Astrocyte (in vitro differentiated cells and primary cell): ENCODE results near the gene BATF. TPM values are rescaled to one million over a fixed set of nuclear protein-coding genes. Genes with fewer than 3 reads are reported as not detected.

ENCODE experiments used
- DNase-seq: peaks from one replicate; pipeline ENCODE4 v3.0.0-alpha.2; 2010; ENCODE audit warnings: low read depth
- FAIRE-seq: peaks from 2 replicates; lab custom pipeline; 2011; peaks lifted over from hg19 to GRCh38; lab: Jason Lieb, UNC
- H2AFZ ChIP-seq: 2 replicates; pipeline ENCODE4 v1.6.0; 2012; ENCODE audit warnings: low read depth, low read length, inconsistent platforms
- H3K27ac ChIP-seq: 2 replicates; pipeline ENCODE4 v1.5.1; 2011; ENCODE audit warnings: low read depth, low read length, inconsistent platforms
- H3K27me3 ChIP-seq: 2 replicates; pipeline ENCODE4 v1.6.0; 2011; ENCODE audit warnings: low read length, inconsistent platforms; ENCODE audit not compliant: insufficient read depth
- H3K36me3 ChIP-seq: 2 replicates; pipeline ENCODE4 v1.5.1; 2011; ENCODE audit warnings: low read length, inconsistent platforms; ENCODE audit not compliant: insufficient read depth
- H3K4me1 ChIP-seq: 2 replicates; pipeline ENCODE4 v1.5.1; 2011; ENCODE audit warnings: low read length, inconsistent platforms; ENCODE audit not compliant: insufficient read depth
- H3K4me2 ChIP-seq: 2 replicates; pipeline ENCODE4 v1.6.0; 2012; ENCODE audit warnings: low read length, inconsistent platforms
- H3K4me3 ChIP-seq: 2 replicates; pipeline ENCODE4 v1.5.1; 2011; ENCODE audit warnings: low read depth, mild to moderate bottlenecking, low read length, inconsistent platforms; ENCODE audit not compliant: insufficient read depth
- H3K79me2 ChIP-seq: 2 replicates; pipeline ENCODE4 v1.6.0; 2012; ENCODE audit warnings: mild to moderate bottlenecking, low read length, inconsistent platforms; ENCODE audit not compliant: insufficient read depth
- H3K9ac ChIP-seq: 2 replicates; pipeline ENCODE4 v1.6.0; 2012; ENCODE audit warnings: mild to moderate bottlenecking, low read length, inconsistent platforms
- H3K9me3 ChIP-seq: 2 replicates; pipeline ENCODE4 v1.5.1; 2012; ENCODE audit warnings: low read depth, mild to moderate bottlenecking, low read length, inconsistent platforms; ENCODE audit not compliant: insufficient read depth
- H4K20me1 ChIP-seq: 2 replicates; pipeline ENCODE4 v1.6.0; 2012; ENCODE audit warnings: low read length, inconsistent platforms; ENCODE audit not compliant: insufficient read depth
- H3K27ac Mint-ChIP-seq: one replicate; pipeline ENCODE4 v1.8.0; 2021; ENCODE audit warnings: mild to moderate bottlenecking, mixed read lengths; ENCODE audit not compliant: unreplicated experiment
- H3K27me3 Mint-ChIP-seq: one replicate; pipeline ENCODE4 v1.8.0; 2021; ENCODE audit warnings: low read depth, mixed read lengths; ENCODE audit not compliant: unreplicated experiment
- H3K36me3 Mint-ChIP-seq: one replicate; pipeline ENCODE4 v1.8.0; 2021; ENCODE audit warnings: low read depth, mixed read lengths; ENCODE audit not compliant: unreplicated experiment
- H3K4me1 Mint-ChIP-seq: one replicate; pipeline ENCODE4 v1.8.0; 2021; ENCODE audit warnings: low read depth, mixed read lengths; ENCODE audit not compliant: unreplicated experiment
- H3K4me3 Mint-ChIP-seq: one replicate; pipeline ENCODE4 v1.8.0; 2021; ENCODE audit warnings: mild to moderate bottlenecking, moderate library complexity, mixed read lengths; ENCODE audit not compliant: unreplicated experiment
- H3K9me3 Mint-ChIP-seq: one replicate; pipeline ENCODE4 v1.8.0; 2021; ENCODE audit warnings: mild to moderate bottlenecking, mixed read lengths; ENCODE audit not compliant: unreplicated experiment
- CTCF ChIP-seq: IDR thresholded peaks from 2 replicates; pipeline ENCODE4 v1.5.1; 2011; ENCODE audit warnings: low read depth, mild to moderate bottlenecking, inconsistent platforms, low read length, moderate library complexity; ENCODE audit not compliant: insufficient read depth
- EZH2 ChIP-seq: IDR thresholded peaks from 2 replicates; pipeline ENCODE4 v1.6.1; 2012; ENCODE audit warnings: mild to moderate bottlenecking, low read length, inconsistent platforms; ENCODE audit not compliant: insufficient read depth
- total RNA-seq: library from RNA; stranded (reverse); gene quantifications from 2 replicates; pipeline ENCODE4 v1.2.1, GENCODE V29; 2021

The BATF gene
- total RNA-seq, 1 donor from 2014 or later = not detected

GRCh38 chr14:75559451-75560222 lies 37.4 kb downstream of the BATF start:
- H4K20me1 ChIP-seq = no peaks in the 10 kb centered on the region
- no peak overlapping the region for H2AFZ ChIP-seq
- H3K4me1 ChIP-seq = no peaks in the 10 kb centered on the region
- FAIRE-seq = no peak
- peaks cover 2% of the 10 kb centered on the region for H3K27me3 ChIP-seq
- no peaks in the 10 kb centered on the region for H3K36me3 ChIP-seq
- H3K4me1 Mint-ChIP-seq = peaks cover 16% of the 10 kb centered on the region
- no peak overlapping the region for H3K9ac ChIP-seq
- H3K36me3 Mint-ChIP-seq = no peaks in the 10 kb centered on the region
- peak overlapping the region; percentile 47 for H3K27ac Mint-ChIP-seq
- H3K4me2 ChIP-seq = no peak overlapping the region
- DNase-seq = peak; percentile 10
- no peaks in the 10 kb centered on the region for H3K9me3 ChIP-seq
- no peak overlapping the region for H3K4me3 ChIP-seq
- peaks cover 5% of the 10 kb centered on the region for H3K9me3 Mint-ChIP-seq
- peaks cover 2% of the 10 kb centered on the region for H3K27me3 Mint-ChIP-seq
- no peak overlapping the region for H3K27ac ChIP-seq
- TF ChIP-seq EZH2 (no peak), CTCF (no peak)
- no peak overlapping the region for H3K4me3 Mint-ChIP-seq
- H3K79me2 ChIP-seq = no peaks in the 10 kb centered on the region

GRCh38 chr14:75561013-75561432 lies 38.8 kb downstream of the BATF start:
- Histone ChIP-seq H4K20me1 (no peaks in the 10 kb centered on the region), H3K27ac (no peak overlapping the region), H3K4me3 (no peak overlapping the region), H3K27me3 (peaks cover 7% of the 10 kb centered on the region), H3K9ac (no peak overlapping the region), H3K4me1 (no peaks in the 10 kb centered on the region), H2AFZ (no peak overlapping the region), H3K4me2 (no peak overlapping the region), H3K36me3 (no peaks in the 10 kb centered on the region), H3K9me3 (no peaks in the 10 kb centered on the region), H3K79me2 (no peaks in the 10 kb centered on the region)
- DNase-seq (peak; percentile 57), FAIRE-seq (no peak)
- H3K27ac Mint-ChIP-seq = no peak overlapping the region
- TF ChIP-seq CTCF (peak; percentile 85), EZH2 (no peak)
- H3K27me3 Mint-ChIP-seq = peaks cover 2% of the 10 kb centered on the region
- H3K36me3 Mint-ChIP-seq = no peaks in the 10 kb centered on the region
- H3K4me1 Mint-ChIP-seq = peaks cover 12% of the 10 kb centered on the region
- H3K4me3 Mint-ChIP-seq = no peak overlapping the region
- H3K9me3 Mint-ChIP-seq = peaks cover 6% of the 10 kb centered on the region

DNA sequence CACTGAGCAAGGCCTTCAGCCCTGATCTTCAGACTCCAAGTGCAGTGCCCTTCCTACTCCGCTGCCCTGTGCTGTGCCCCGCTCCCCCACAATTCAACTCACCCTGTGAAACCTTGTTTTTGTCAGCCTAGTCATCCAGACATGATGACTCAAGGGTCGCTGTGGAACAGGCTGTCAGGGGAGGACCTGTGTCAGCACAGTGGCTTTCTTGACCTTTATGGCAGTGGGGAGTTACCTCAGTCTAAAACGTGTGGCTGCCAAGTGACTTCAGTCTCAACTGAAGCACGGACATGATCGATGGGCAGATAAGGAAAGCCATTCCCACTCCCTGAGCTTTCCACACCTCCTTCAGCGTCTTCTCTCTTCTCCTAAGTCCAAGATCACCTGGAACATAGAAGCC lies 39.8 kb downstream of the BATF start:
- Histone ChIP-seq H3K9me3 (no peaks in the 10 kb centered on the region), H3K4me3 (no peak overlapping the region), H3K79me2 (no peaks in the 10 kb centered on the region), H3K4me2 (no peak overlapping the region), H4K20me1 (no peaks in the 10 kb centered on the region), H3K27me3 (peaks cover 7% of the 10 kb centered on the region), H3K36me3 (no peaks in the 10 kb centered on the region), H3K9ac (no peak overlapping the region), H3K4me1 (no peaks in the 10 kb centered on the region), H3K27ac (no peak overlapping the region), H2AFZ (no peak overlapping the region)
- no peak for FAIRE-seq
- no peaks in the 10 kb centered on the region for H3K36me3 Mint-ChIP-seq
- no peak for TF ChIP-seq EZH2
- TF ChIP-seq CTCF = no peak
- no peak overlapping the region for H3K27ac Mint-ChIP-seq
- no peak overlapping the region for H3K4me3 Mint-ChIP-seq
- H3K4me1 Mint-ChIP-seq = peaks cover 12% of the 10 kb centered on the region
- no peak for DNase-seq
- H3K9me3 Mint-ChIP-seq = peaks cover 3% of the 10 kb centered on the region
- peaks cover 9% of the 10 kb centered on the region for H3K27me3 Mint-ChIP-seq
